Neutrophil (primary cell): ENCODE measurements around the gene HOXD4.

Source experiments
- H3K27ac ChIP-seq: fragments of 200-600 bp; sonication (generic); 2 replicates; pipeline ENCODE4 v1.5.1; 2016; ENCODE audit warnings: mild to moderate bottlenecking, moderate library complexity
- H3K27me3 ChIP-seq: fragments of 200-600 bp; sonication (generic); 2 replicates; pipeline ENCODE4 v1.6.0; 2016; ENCODE audit warnings: mild to moderate bottlenecking
- H3K36me3 ChIP-seq: fragments of 200-600 bp; sonication (generic); 2 replicates; pipeline ENCODE4 v1.5.1; 2017
- H3K4me1 ChIP-seq, 2 experiments: fragments of 200-600 bp in 1 of 2; sonication (generic) in 1 of 2; 1 replicate in 1 of 2; 2 replicates in 1 of 2; pipeline versions ENCODE4 v1.5.1 to v1.6.1; 2013 to 2016; ENCODE audit warnings: low read depth in 1 of 2, low read length in 1 of 2, mild to moderate bottlenecking in 1 of 2, moderate library complexity in 1 of 2; ENCODE audit not compliant: control insufficient read depth in 1 of 2, insufficient read depth in 1 of 2
- H3K4me3 ChIP-seq, 2 experiments: fragments of 200-600 bp in 1 of 2; sonication (generic) in 1 of 2; 1 replicate in 1 of 2; 2 replicates in 1 of 2; pipeline ENCODE4 v1.5.1; 2013 to 2016; ENCODE audit warnings: low read depth in 1 of 2, low read length in 1 of 2, mild to moderate bottlenecking in 1 of 2, moderate library complexity in 1 of 2
- H3K9me3 ChIP-seq: fragments of 200-600 bp; sonication (generic); 2 replicates; pipeline ENCODE4 v1.5.1; 2016
- CTCF ChIP-seq: fragments of 200-600 bp; sonication (generic); IDR thresholded peaks from 2 replicates; pipeline ENCODE4 v1.5.1; 2016; ENCODE audit warnings: antibody characterized with exemption

Gene HOXD4

DNA sequence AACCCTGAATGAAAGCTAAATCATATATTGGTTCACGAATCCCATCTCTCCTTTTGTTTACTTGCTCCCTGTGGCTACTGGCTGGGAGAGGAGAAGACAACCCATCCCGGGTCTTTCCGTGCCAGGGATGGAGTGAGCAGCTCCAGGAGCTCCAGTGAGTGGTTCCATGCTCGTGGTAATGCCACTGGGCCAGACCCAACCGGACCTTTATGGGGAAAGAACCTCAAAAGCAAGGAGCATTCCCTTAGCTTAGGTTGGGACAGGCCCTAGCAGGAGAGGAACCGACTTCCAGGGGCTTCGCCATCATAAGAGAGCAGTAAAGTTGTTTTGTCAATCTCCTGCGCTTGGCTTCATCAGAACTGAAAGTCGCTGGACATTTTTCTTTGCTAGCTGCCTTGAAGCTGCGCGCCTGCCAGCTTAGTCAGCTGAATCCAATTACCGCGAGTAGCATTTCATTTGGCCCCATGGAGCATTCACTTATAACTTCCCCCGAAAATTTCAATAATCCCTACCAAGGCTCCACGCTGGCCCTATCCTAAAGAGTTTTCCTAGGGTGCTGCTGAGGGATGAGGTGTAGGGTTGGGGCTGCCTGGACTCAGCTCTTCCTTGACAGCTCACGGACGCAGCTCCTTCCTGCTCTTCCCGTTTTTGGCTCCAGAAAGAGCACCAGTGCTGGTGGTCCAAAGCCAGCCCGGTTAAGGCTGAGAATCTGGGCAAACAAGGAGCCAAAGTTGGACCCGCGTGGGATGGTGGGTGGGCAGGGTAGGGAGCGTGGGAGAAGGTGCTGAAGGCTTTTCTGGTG, 10.7 kb downstream of the HOXD4 start:
- Histone ChIP-seq H3K36me3 (no peaks in the 10 kb centered on the region), H3K4me1 (peaks cover 4 to 7% of the 10 kb centered on the region in 2 experiments), H3K27me3 (peaks cover 100% of the 10 kb centered on the region), H3K27ac (no peak overlapping the region), H3K4me3 (no peak overlapping the region), H3K9me3 (no peaks in the 10 kb centered on the region)
- no peak for TF ChIP-seq CTCF

DNA sequence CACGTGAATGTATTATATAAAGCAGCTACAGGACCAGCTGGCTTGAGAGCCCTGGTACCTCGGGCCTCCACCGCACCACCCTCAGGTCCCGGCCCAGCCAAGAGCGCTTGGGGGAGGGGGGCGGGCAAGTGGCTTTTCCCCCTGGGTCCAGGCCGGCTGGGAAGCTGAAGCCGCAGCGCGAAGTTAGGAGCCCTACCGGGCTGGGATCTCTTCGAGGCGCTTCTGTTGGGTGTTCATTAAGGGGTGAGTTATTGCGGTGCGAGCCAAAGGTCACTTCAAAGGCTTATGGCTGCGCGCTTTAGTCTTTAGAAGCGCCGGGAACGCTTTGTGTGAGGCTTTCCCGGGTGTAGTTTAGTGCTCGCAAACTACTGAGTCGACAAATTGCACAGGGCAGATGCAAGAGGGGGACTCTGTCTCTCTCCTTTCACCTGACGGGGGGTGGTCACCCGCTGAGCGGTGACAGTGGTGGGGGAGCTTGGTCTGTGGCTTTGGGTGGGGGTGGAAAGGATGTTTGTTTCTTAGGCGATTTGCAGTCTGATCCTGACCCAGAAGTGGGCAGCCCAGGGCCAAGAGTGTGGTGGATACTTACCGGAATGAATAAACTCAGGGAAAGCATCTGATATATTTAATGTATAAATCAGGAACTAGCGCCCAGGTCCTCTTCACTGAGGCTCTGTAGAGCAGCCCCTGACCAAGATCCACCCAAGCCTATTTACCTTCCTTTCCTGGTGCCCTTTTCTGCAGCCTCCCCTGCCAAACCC, 11.7 kb downstream of the HOXD4 start:
- H3K36me3 ChIP-seq, result no peaks in the 10 kb centered on the region
- H3K4me1 ChIP-seq, result peaks cover 4 to 7% of the 10 kb centered on the region in 2 experiments
- H3K27ac ChIP-seq, result no peak overlapping the region
- no peaks in the 10 kb centered on the region for H3K9me3 ChIP-seq
- TF ChIP-seq CTCF, result no peak
- H3K27me3 ChIP-seq, result peaks cover 100% of the 10 kb centered on the region
- H3K4me3 ChIP-seq, result no peak overlapping the region

DNA sequence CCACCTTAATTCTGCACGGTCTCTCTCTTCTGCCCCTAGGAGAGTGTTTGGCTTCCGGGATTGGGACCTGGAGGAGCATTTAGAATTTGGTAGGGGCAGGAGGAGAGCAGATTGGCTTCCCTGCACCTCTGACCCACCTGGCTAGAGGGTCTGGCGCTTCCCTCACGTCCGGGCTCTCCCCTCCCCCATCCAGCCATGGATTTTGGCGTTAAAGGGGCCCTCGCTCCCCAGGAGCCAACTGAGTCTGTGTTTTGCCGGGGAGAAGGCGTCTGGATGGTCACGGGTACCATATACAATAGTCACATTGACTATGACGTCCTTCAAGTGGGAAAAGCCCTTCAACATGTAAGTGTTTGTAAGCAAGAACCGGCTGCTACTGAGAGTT, 12.3 kb downstream of the HOXD4 start:
- peaks cover 100% of the 10 kb centered on the region for H3K27me3 ChIP-seq

DNA sequence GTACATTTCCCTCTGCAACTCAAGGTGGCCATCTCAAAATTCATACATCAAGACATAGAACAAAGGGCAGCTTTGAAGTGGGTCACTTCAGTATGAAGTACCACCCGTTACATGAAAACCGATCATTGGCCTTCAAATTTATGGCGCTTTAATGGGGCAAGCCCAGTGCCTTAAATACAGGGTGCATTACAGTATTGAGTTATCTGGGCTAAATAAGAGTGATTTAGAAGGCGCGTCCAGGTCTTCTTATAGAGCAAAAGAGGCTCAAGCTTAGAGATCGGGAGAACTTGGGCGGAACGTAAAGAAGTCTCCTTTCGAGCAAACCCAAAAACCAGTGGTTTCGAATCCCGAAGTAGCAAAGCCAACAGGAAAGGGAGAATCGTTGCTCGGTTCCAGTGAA, 12.9 kb downstream of the HOXD4 start:
- Histone ChIP-seq H3K4me3 (no peak overlapping the region), H3K4me1 (peaks cover 4 to 7% of the 10 kb centered on the region in 2 experiments), H3K36me3 (no peaks in the 10 kb centered on the region), H3K27ac (no peak overlapping the region), H3K27me3 (peaks cover 100% of the 10 kb centered on the region), H3K9me3 (no peaks in the 10 kb centered on the region)
- no peak for TF ChIP-seq CTCF

More for the DNA sequence above, 12.3 kb downstream of the HOXD4 start:
- H3K27ac ChIP-seq, result no peak overlapping the region
- no peaks in the 10 kb centered on the region for H3K9me3 ChIP-seq
- peaks cover 4 to 7% of the 10 kb centered on the region in 2 experiments for H3K4me1 ChIP-seq
- no peaks in the 10 kb centered on the region for H3K36me3 ChIP-seq
- no peak for TF ChIP-seq CTCF
- no peak overlapping the region for H3K4me3 ChIP-seq

GRCh38 chr2:176164611-176165369, 13.4 kb downstream of the HOXD4 start:
- H3K4me3 ChIP-seq, result no peak overlapping the region
- no peaks in the 10 kb centered on the region for H3K36me3 ChIP-seq
- H3K9me3 ChIP-seq, result no peaks in the 10 kb centered on the region
- peaks cover 4 to 7% of the 10 kb centered on the region in 2 experiments for H3K4me1 ChIP-seq
- no peak for TF ChIP-seq CTCF
- peaks cover 100% of the 10 kb centered on the region for H3K27me3 ChIP-seq
- H3K27ac ChIP-seq, result no peak overlapping the region
